Spleen (tissue), 11 donors: ENCODE measurements around the gene SETD3. TPM values are rescaled to one million over a fixed set of nuclear protein-coding genes. Genes with fewer than 3 reads are reported as not detected.

Source experiments
- DNase-seq: peaks from one replicate; pipeline ENCODE4 v3.0.0-alpha.2; 2020
- H3K27ac ChIP-seq, 8 donors: fragments of 200-600 bp; sonication (generic) in 7 of 8; 1 replicate in 4 of 8; 2 replicates in 4 of 8; pipeline versions ENCODE4 v1.5.0 to v1.8.0; 2016 to 2021; ENCODE audit warnings: inconsistent platforms in 4 of 8, mild to moderate bottlenecking in 4 of 8, moderate library complexity in 1 of 8
- H3K27me3 ChIP-seq, 7 donors: fragments of 200-600 bp; sonication (generic) in 6 of 7; replicated peaks in 1 of 7; 1 replicate in 4 of 7; 2 replicates in 3 of 7; pipeline versions ENCODE4 v1.5.0 to v1.8.0; 2016 to 2021; ENCODE audit warnings: inconsistent platforms in 3 of 7, mild to moderate bottlenecking in 1 of 7
- H3K36me3 ChIP-seq, 6 donors: fragments of 200-600 bp; sonication (generic) in 5 of 6; 1 replicate in 4 of 6; 2 replicates in 2 of 6; pipeline versions ENCODE4 v1.5.0 to v1.8.0; 2016 to 2021; ENCODE audit warnings: inconsistent platforms in 2 of 6
- H3K4me1 ChIP-seq, 6 donors: fragments of 200-600 bp; sonication (generic) in 5 of 6; 1 replicate in 3 of 6; 2 replicates in 3 of 6; pipeline versions ENCODE4 v1.5.0 to v1.8.0; 2016 to 2021; ENCODE audit warnings: inconsistent platforms in 3 of 6
- H3K4me3 ChIP-seq, 8 donors: fragments of 200-600 bp; sonication (generic) in 7 of 8; 1 replicate in 4 of 8; 2 replicates in 4 of 8; pipeline versions ENCODE4 v1.5.0 to v1.8.0; 2016 to 2021; ENCODE audit warnings: inconsistent platforms in 4 of 8, mild to moderate bottlenecking in 4 of 8, moderate library complexity in 2 of 8
- H3K9me3 ChIP-seq, 8 donors: fragments of 200-600 bp; sonication (generic) in 7 of 8; 1 replicate in 4 of 8; 2 replicates in 4 of 8; pipeline versions ENCODE4 v1.5.0 to v1.8.0; 2016 to 2021; ENCODE audit warnings: inconsistent platforms in 4 of 8
- CTCF ChIP-seq, 11 experiments: fragments of 200-600 bp in 7 of 11; fragments of 450-650 bp in 4 of 11; sonication (generic) in 4 of 11; IDR thresholded peaks in 8 of 11; conservative IDR thresholded peaks in 3 of 11; 1 replicate in 7 of 11; 2 replicates in 4 of 11; pipeline versions ENCODE4 v1.4.0 to v1.8.0; 2016 to 2021; ENCODE audit warnings: antibody characterized with exemption in 11 of 11, inconsistent platforms in 4 of 11, mild to moderate bottlenecking in 1 of 11
- POLR2A ChIP-seq, 3 donors: fragments of 450-650 bp; IDR thresholded peaks; one replicate each; pipeline ENCODE4 v1.5.1; 2017; ENCODE audit warnings: antibody characterized with exemption in 3 of 3, mild to moderate bottlenecking in 1 of 3
- POLR2AphosphoS5 ChIP-seq, 3 donors: sonication (generic); formaldehyde crosslinking; IDR thresholded peaks; one replicate each; pipeline ENCODE4 v1.5.1; 2017; ENCODE audit warnings: antibody characterized with exemption in 3 of 3
- WGBS, 5 donors: extraction: QIAGEN DNeasy Blood & Tissue Kit in 3 of 5; methylation state at CpG; one replicate each; pipeline versions ENCODE4 v1.1.5 to v1.1.7; 2013 to 2018; 5-methylcytosine and 5-hydroxymethylcytosine counted together
- intact Hi-C: fragments of 100-400 bp; cut with DNase I; formaldehyde crosslinking; loops from one replicate; pipeline ENCODE4 v1.15.0; 2023; ENCODE audit warnings: low total_unique reads
- polyA plus RNA-seq, 3 donors: library from polyadenylated mRNA; stranded (reverse); fragments of 200-250 nt; gene quantifications; one replicate each; pipeline ENCODE4 v1.2.1, GENCODE V29; 2013
- total RNA-seq, 7 donors: library from RNA; depleted of rRNA in 3 of 7; stranded (reverse); fragments of >200 nt in 3 of 7; fragmentation: NEBNext Ultra II Directional in 4 of 7; extraction: Animal tissue kit (Norgen Biotek cat#: 25700) in 4 of 7; gene quantifications; one replicate each; pipeline versions ENCODE4 v1.1.0 to v1.2.1, GENCODE V29; 2016 to 2021
- donor health status: healthy with polysubstance abuse.
- donor health status: DM: no; HTN: no; CAD: no; lungs with moderate emphysema.
- donor health status: DM: no; HTN: no; CAD: no.
- donor health status: Bipolar disorder and iron deficiency.
- donor health status: healthy.
- donor health status: DM: no; HTN: no; CAD: no.
- donor health status: DM: yes; HTN: yes; CAD: no.

SETD3 gene
- total and polyA plus RNA-seq, 10 donors, result 18.1 to 84.4 (median 62.4) TPM

- Histone ChIP-seq H3K36me3 (no peaks in the 10 kb centered on the region), H3K4me3 (no peak overlapping the region), H3K27ac (no peak overlapping the region), H3K9me3 (no peaks in the 10 kb centered on the region), H3K27me3 (no peaks in the 10 kb centered on the region), H3K4me1 (no peaks in the 10 kb centered on the region)
- TF ChIP-seq POLR2AphosphoS5 (IDR thresholded peaks at IDR 0.05), result no peak
- TF ChIP-seq CTCF (IDR thresholded peaks at IDR 0.05 in 8 of 11, conservative IDR thresholded peaks at IDR 0.05 in 3 of 11), result no peak
- no peak for TF ChIP-seq POLR2A (IDR thresholded peaks at IDR 0.05)
- intact Hi-C loops, result no loop called here
- WGBS, 5 donors, result 75 to 81% (median 78%) methylated on average over 16 of the region's 16 CpGs
- peak; percentile 36 for DNase-seq
These were observed 116.9 kb downstream of the SETD3 start for GRCh38 chr14:99363616-99364290.

- 91 to 95% (median 93%) methylated on average over 12 of the region's 12 CpGs for WGBS, 5 donors
- no peaks in the 10 kb centered on the region for H3K27me3 ChIP-seq
- TF ChIP-seq POLR2A (IDR thresholded peaks at IDR 0.05) (no peak), POLR2AphosphoS5 (IDR thresholded peaks at IDR 0.05) (no peak), CTCF (IDR thresholded peaks at IDR 0.05 in 8 of 11, conservative IDR thresholded peaks at IDR 0.05 in 3 of 11) (no peak)
- no peaks in the 10 kb centered on the region for H3K9me3 ChIP-seq
- H3K36me3 ChIP-seq, result no peaks in the 10 kb centered on the region
- no peak overlapping the region for H3K27ac ChIP-seq
- H3K4me3 ChIP-seq, result no peak overlapping the region
- H3K4me1 ChIP-seq, result no peaks in the 10 kb centered on the region
- DNase-seq, result no peak
- intact Hi-C loops, result no loop called here
These were observed 117.6 kb downstream of the SETD3 start for GRCh38 chr14:99363051-99363450.

- H3K27me3 ChIP-seq, result no peaks in the 10 kb centered on the region
- no peaks in the 10 kb centered on the region for H3K9me3 ChIP-seq
- H3K4me1 ChIP-seq, result no peaks in the 10 kb centered on the region
- H3K27ac ChIP-seq, result no peak overlapping the region
- WGBS, 5 donors, result 88 to 92% (median 90%) methylated on average over 16 to 21 of the region's 21 CpGs
- no peak for TF ChIP-seq POLR2A (IDR thresholded peaks at IDR 0.05)
- TF ChIP-seq POLR2AphosphoS5 (IDR thresholded peaks at IDR 0.05), result no peak
- no peak for TF ChIP-seq CTCF (IDR thresholded peaks at IDR 0.05 in 8 of 11, conservative IDR thresholded peaks at IDR 0.05 in 3 of 11)
- H3K4me3 ChIP-seq, result no peak overlapping the region
- intact Hi-C loops, result no loop called here
- no peak for DNase-seq
- no peaks in the 10 kb centered on the region for H3K36me3 ChIP-seq
These were observed 119.0 kb downstream of the SETD3 start for GRCh38 chr14:99361596-99362215.

GRCh38 chr14:99360774-99361595 lies 119.7 kb downstream of the SETD3 start:
- WGBS, 5 donors, result 89 to 94% (median 91%) methylated on average over 19 to 24 of the region's 24 CpGs
- H3K4me3 ChIP-seq, result no peak overlapping the region

More at GRCh38 chr14:99360774-99361595, 119.7 kb downstream of the SETD3 start:
- H3K36me3 ChIP-seq, result no peaks in the 10 kb centered on the region
- intact Hi-C loops, result no loop called here
- no peak overlapping the region for H3K27ac ChIP-seq
- no peaks in the 10 kb centered on the region for H3K4me1 ChIP-seq
- TF ChIP-seq CTCF (IDR thresholded peaks at IDR 0.05 in 8 of 11, conservative IDR thresholded peaks at IDR 0.05 in 3 of 11) (no peak), POLR2AphosphoS5 (IDR thresholded peaks at IDR 0.05) (no peak), POLR2A (IDR thresholded peaks at IDR 0.05) (no peak)
- DNase-seq, result no peak
- H3K9me3 ChIP-seq, result no peaks in the 10 kb centered on the region
- H3K27me3 ChIP-seq, result no peaks in the 10 kb centered on the region
